COLO668 (cell line): ENCODE data around the gene OGDH.
A peak's percentile ranks its signal among the peaks of the same experiment; 100 is the strongest.

Experiments
- DNase-seq: peaks from one replicate; lab custom pipeline; 2025; ENCODE audit not compliant: unreplicated experiment; lab: John Stamatoyannopoulos, UW

The OGDH gene

GRCh38 chr7:44733708-44734481, 127.5 kb downstream of the OGDH start:
- DNase-seq, result no peak

GRCh38 chr7:44735403-44736165, 129.2 kb downstream of the OGDH start:
- DNase-seq, result no peak

DNA sequence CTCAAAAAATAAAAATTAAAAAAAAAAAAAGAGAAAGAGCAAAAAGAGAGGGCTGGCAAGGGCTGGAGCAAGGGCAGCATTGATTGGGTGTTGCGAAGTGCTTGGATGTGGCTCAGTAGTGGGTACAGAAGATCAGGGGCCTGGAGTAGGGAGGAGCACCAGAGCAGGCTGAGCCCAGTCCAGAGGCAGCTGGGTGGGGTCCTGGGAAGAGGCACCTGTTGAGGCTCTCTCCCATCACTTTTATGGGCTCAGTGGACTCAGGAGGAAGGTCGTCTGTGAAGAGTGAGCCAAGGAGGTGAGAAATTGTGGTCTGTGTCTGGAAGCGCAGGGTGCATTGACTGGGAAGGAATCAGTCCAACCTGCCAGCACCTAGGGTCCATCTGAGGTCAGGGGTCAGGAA, 130.5 kb downstream of the OGDH start:
- no peak for DNase-seq

DNA sequence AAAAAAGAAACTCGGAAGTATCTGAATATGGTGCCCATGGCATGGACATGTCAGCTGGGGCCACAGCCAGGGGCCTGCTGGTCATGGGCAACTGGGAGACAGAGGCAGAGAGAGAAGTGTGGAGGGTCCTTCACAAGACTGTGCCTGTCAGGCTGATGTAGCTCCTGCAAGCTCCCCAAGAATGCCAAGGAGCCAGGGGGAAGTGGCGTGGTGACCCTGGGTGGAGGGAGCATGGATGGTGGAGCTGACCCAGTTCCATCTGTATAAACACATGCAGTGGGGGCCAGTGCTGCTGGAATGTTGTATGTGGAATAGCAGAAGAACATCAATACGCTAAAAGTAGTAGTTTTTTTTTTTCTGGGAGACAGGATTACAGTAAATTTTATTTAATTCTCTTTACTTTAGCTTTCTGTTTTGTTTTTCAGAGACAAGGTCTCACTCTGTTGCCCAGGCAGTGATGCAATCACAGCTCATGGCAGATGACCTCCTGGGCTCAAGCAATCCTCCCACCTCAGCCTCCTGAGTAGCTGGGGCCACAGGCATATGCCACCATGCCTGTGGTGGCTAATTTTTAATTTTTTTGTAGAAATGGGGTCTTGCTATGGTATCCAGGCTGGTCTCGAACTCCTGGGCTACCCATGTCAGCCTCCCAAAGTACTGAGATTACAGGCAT, 131.8 kb downstream of the OGDH start:
- DNase-seq, result no peak

GRCh38 chr7:44738876-44739665, 132.6 kb downstream of the OGDH start:
- DNase-seq, result no peak

DNA sequence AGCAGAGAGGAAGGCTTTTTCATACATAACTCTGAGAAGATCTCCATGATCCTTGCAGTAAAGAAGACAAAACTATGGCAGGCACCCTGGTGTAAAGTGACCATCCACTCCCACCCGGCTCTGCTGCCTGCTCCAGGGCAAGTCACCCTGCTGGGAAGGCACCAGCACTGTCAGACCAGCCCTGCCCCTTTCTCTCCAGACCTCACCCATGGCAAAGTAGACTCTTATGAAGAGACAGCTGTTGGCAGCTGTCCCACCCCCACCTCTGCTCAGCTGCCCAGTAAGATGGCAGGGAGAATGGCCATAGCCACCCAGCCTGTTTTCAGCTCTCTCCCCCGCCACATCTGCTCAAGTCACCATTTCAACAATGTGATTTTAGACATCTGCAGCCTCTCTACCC, 133.6 kb downstream of the OGDH start:
- no peak for DNase-seq

DNA sequence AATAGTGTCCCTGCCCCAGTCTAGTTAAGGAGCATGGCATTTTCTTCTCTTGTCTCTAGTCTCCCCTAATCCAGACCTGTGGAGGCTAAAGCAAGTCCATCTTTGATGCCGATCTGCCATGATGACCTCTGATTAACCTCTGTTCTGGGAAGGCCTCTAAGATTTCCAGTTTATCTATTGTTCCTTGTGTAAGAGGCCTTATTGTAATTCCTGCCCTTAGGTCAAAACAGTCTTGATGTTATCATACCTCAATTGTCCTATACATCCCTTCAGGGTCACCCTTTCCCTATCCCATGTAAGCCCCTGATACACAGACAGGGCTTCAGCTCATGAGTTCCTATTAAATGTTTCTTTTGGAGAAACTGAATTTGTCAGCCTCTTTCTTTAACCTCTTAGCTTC, 137.3 kb downstream of the OGDH start:
- DNase-seq, result no peak

DNA sequence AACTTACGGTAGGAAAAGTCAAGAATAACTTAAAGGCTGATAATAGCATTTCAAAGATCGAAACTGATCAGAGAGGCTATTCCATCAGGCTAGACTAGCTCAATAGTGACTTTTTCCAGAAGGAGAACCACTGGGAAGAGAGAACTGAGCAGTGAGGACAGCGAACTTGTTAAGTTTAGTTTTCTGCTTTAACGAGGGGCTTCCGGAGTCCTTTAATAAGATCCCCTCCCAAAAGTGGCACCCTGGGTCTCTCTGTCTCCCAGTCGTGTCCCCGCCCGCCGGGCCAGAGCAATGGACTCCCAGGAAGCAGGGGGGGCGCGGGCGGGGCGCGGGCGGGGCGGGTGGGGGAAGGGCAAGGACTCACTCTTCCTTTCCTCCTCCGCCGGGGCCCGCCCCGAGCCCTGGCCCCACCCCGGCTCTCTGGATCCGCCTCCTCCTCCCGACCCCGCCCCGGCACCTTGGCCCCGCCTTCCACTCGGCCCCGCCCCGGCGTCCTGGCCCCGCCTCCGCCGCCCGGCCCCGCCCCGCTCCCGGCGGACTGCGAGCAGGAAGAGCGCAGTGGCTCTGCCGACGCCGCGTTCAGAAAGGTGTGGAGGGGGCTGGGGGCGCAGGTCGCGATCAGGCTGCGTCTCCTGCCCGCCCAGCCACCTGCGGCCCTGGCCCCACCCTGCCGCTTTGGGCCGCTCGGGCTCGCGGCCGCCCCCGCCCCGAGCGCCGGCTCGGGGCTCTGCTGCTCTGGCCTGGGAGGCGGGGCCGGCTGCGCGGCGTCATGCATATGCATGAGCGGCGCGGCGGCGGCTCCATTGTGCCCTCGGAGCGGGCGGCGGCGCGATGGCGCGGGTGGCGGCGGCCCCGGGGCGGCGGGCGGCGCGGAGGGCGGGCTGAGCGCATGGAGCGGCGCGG, 141.9 kb downstream of the OGDH start, which contains the start of gene ZMIZ2:
Gene ZMIZ2, plus strand, starts transcription at position 803 of the 903 bp plus-strand sequence. CDS start 7,403 bp downstream, outside the sequence.
- peak; percentile 99 for DNase-seq

GRCh38 chr7:44748948-44749731, 142.7 kb downstream of the OGDH start:
- DNase-seq, result peak; percentile 95

DNA sequence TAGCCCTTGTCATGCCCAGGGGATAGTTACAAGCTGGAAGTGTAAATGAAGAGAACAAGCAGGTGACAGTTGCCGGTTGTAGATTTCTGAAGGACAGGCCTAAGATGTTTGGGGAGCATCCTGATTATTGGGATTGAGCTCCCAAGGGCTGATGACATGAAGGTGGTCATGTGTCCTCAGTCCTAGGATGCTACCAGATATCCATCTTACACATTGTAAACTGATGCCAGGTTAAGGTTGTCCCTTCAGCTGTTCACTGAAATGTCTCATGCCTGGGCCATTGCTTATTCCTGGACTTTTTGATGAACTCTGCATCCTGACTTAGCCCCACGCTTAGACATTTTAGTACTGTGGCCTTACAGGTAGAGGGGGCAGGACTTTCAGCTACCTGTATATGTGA, 143.6 kb downstream of the OGDH start:
- no peak for DNase-seq

DNA sequence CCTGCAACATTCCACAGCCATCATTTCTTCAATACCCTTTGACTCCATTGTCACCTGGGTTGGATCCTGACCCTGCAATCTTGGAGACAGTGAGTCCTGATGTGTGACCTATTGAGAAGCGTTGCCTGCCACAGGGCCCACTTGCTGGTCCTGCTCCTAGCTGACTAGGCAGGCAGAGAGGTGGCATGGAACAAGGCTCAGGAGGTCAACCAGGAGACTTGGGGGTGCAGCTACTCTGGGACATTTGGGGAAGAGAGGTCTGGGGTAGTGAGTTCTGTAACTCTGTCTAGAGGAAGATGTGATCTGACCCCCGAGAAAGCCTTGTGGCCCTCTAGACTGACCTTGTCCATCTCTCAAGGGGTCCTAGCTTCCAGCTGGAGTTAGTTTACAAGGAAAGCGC, 144.0 kb downstream of the OGDH start:
- DNase-seq, result no peak

DNA sequence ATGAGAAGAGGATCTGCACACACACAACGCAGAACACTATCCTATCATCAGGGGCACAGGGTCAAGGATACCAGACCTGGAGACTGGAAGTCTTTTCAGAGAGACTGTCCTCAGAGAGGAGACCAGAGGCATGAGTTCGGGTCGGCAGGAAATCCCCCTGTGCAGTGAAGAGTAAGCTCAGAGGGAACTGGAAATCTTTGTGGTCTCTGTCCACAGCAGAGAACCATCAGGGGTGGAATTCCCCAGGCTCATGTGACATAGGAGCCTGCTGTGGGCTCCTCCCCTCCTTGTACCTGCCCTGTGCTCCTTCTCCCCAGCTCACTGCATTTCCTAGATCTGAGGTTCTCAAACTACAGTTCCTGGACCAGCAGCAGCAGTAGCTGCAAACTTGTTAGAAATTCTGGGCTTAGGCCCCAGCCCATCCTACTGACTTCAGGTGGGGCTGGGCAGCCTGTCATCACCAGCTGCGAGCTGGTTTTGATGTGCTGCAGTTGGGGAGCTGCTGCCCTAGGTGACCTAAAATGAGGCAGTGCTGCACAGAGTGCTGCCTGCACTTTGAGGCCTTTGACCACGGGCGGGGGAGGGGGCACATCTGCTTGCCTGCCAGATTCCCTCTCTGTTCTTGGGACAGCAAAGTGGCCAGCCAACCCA, 144.6 kb downstream of the OGDH start:
- DNase-seq, result peak; percentile 56

DNA sequence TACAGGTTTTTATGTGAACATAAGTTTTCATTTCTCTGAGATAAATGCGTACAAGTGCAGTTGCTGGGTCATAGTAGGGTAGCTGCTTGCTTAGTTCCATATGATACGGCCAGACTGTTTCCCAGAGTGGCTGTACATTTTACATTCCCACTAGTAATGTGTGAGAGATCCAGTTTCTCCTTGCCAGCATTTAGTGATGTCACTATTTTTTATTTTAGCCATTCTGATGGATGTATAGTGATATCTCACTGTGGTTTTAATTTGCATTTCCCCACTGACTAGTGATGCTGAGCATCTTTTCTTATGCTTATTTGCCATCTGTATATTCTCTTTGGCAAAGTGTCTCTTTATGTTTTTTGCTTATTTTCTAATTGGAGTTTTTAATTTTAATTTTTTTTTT, 146.4 kb downstream of the OGDH start:
- no peak for DNase-seq

DNA sequence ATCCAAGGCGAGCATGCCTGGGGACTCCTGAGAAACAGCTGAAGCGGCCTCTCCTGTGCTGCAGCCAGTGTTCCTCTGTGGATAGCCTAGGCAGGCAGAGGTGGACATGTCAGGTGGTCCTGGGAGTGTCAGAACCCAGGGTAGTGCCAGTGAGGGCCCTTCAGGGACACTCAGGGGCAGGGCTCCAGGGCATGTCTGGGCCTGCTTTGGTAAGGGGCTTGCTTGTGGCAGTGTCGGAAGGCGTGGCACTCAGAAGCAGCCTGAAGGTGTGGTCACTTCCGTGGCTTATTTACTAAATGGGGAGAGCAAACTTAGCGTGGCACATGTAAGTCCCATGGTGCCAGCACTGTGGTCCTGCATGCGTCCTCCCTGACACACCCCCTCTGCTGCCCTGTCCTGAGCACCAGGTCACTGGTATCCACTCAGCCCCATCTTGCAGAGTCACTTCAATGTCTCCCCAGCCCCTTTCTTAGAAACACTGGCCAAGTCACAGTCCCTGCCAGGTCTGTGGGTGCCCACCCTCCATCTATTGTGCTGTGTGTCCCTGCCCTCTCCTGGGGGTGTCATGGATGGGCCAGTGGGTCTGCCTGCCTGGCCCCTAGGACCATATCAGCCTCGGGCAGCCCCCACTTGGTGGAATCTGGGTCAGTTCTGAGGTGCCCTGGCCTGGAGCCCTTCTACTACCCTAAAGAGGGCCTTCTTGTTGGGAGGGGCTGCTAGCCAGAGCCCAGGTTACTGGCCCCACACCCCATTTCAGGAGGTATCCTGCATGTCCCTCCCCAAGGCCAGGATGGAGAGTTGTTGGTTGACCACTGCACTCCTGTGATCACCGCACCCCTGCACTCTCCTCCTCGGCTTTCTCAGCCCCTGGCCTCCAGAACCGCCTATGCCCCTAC, 148.6 kb downstream of the OGDH start:
- no peak for DNase-seq

DNA sequence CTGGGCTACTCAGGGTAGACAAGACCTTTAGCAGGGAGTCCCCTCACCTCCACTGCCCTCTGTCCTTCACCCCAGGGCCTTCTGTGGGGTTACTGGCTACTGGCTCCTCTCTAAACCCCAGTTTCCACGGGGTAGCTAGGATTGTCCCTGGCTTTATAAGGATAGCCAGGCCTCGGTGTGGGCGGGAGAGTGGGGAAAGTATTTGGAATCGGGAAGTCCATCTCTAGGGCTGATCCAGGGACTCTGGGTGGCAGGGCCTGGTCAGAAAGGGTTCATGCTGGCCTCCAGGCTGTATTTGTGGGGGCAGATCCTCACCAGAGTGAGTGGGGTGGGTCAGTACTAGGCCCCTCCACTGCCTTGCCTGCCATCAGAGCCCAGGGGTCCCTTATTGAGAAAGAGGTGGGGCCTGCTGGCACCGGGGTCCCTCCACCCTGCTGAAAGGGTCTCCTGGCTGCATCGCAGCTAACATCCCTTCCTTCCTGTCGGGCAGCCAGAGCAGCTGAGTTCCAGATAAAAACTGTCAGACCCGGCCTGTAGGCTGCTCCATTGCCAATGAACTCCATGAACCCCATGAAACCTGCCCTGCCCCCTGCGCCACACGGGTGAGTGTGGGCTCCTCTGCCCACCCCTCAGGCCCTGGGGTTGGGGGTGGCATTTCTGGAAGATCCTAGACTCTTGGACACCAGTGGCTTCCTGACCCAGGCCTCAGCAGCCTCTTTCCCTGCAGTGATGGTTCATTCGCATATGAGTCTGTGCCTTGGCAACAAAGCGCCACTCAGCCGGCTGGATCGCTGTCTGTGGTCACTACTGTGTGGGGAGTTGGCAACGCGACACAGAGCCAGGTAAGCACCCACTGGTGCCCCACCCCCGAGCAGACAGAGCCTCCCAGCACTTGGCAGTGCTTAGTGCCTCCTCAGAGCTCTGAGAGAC, 149.5 kb downstream of the OGDH start:
- no peak for DNase-seq

DNA sequence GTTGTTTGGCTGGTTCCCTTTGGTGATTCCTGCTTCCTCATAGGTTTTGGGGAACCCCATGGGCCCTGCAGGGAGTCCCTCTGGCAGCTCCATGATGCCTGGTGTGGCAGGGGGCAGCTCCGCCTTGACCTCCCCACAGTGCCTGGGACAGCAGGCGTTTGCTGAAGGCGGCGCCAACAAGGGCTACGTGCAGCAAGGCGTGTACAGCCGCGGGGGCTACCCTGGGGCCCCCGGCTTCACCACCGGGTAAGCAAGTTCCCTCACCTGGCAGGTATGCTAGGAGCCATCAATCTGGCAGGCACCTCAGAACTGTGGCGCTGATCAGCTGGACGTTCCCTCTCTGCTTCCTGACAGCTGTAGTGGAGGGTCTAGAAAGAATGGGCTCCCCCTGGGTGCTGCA, 150.5 kb downstream of the OGDH start:
- no peak for DNase-seq

- no peak for DNase-seq
Observed at GRCh38 chr7:44757311-44757710, 150.9 kb downstream of the OGDH start.
